Inferior parietal cortex (tissue), 1 donor: ENCODE results near the gene SPIRE2.
"Not testable (repeated sequence)": the region's sequence is repeated elsewhere in the genome, so short reads cannot be mapped to it uniquely, and the experiment has no call there.

ENCODE experiments used
- DNase-seq: peaks from one replicate; pipeline ENCODE4 v3.0.0-alpha.2; 2016; ENCODE audit errors: extremely low spot score

The SPIRE2 gene

DNA sequence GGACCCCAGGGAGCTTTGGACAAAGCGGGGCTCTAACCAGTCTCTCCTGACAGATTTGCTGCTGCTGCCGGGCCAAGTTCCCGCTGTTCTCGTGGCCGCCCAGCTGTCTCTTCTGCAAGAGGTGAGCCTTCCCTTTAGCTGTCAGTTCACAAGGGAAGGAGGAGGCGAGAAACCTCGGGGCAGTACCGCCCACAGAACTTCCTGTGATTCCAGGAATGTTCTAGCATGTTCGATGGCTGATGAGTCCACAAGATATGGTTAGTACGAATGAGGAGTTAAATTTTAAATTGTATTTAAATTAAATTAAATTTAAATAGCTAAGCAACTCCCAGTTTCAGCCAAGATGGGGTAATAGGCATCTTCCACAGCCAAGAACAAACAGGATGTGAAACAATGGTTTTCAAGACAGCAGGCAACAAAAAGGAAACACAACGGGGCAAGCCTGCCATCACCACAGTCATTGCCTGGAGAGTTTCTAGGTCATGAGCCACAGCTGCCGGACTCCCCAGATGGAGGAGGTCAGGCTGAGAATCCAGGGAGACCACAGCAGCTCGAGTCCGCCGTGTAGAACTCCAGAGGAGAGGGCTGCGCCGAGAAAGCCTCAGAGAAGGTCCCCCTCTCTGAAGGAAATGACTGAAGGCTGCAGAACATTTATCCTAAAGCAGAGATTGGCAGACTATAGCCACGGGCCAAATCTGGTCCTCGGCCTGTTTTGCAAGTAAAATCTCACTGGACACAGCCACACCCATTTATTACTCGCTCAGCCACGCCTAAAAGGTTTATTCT is 35.7 kb downstream of the SPIRE2 start:
- no peak for DNase-seq

DNA sequence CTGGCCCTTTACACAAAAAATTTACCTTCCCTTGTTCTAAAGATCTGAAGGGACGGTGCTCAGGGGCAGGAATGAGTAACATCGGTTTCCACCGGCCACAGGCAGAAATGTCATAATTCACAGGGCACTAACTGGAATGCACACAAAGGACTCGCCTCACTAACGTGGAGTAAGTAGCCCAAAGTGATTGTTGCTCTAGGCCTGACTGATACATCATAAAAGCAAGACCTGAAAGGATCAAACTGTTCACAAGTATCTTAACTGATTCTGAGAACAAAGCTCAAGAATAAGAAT is 36.2 kb downstream of the SPIRE2 start:
- DNase-seq: no peak

DNA sequence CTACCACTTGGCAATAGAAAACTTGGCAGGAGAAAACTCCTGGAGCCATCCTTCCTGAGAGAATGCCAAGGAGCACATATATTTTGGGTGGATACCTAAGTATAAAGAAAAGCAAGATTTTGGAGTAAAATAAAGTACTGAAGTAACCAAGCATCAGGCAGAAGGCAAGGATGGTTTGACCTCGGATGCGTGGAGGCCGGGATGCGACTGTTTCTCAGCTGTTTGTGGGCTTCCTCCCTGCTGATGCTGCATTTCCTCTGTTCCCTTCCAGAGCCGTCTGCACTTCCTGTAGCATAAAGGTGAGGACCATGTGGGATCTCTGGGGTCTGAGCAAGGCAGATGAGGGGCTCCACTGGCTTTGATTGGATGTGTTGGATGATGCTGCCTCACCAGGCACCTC is 39.6 kb downstream of the SPIRE2 start:
- no peak for DNase-seq

DNA sequence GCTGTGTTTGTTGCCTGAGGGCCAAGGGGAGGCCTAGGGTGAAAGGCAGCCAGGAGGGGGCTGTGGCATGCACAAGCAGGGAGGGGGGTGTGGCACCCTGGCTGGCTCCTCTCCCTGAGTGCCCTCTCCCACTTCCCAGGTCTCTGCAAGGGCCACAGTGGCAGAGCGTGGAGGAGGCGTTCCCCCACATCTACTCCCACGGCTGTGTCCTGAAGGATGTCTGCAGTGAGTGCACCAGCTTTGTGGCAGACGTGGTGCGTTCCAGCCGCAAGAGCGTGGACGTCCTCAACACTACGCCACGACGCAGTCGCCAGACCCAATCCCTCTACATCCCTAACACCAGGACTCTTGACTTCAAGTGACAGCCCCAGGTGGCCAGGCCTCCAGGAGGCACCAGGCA is 41.6 kb downstream of the SPIRE2 start:
- DNase-seq: no peak

DNA sequence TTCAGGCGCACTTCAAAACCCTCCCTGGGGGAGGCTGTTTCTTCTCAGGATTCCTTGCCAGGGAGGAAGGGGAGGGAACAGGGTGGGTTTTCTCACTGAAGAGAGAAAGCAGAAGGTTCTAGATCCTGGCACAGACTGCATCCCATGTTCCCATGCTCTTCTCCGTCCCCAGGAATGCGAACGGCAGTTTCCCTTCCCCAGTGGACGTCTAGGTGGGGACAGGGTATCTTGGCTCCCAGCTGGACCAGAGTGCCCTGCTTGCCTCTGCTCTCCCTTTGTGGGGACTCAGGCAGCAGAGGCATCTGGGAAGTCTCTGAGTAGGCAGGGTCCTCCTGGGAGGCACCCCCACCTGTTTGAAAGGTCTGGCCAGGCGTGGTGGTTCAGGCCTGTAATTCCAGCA is 42.2 kb downstream of the SPIRE2 start:
- no peak for DNase-seq

DNA sequence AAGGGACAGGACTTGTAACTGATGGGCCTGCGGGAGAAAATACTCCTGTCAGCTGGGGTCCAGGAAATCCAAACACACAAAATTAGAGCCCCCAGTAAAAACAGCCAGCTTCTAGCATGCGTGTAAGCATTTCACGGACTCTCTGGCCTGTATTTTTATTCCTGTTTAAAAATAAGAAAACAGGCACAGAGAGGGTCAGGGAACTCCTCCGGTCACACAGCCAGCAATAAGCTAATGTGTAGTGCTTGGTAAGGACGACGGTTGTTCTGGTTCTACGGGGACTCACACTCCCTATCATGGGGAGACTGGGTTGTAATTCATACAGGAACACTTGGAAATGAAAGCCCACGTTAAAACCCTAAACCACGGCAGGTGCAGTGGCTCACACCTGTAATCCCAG is 43.6 kb downstream of the SPIRE2 start:
- no peak for DNase-seq

DNA sequence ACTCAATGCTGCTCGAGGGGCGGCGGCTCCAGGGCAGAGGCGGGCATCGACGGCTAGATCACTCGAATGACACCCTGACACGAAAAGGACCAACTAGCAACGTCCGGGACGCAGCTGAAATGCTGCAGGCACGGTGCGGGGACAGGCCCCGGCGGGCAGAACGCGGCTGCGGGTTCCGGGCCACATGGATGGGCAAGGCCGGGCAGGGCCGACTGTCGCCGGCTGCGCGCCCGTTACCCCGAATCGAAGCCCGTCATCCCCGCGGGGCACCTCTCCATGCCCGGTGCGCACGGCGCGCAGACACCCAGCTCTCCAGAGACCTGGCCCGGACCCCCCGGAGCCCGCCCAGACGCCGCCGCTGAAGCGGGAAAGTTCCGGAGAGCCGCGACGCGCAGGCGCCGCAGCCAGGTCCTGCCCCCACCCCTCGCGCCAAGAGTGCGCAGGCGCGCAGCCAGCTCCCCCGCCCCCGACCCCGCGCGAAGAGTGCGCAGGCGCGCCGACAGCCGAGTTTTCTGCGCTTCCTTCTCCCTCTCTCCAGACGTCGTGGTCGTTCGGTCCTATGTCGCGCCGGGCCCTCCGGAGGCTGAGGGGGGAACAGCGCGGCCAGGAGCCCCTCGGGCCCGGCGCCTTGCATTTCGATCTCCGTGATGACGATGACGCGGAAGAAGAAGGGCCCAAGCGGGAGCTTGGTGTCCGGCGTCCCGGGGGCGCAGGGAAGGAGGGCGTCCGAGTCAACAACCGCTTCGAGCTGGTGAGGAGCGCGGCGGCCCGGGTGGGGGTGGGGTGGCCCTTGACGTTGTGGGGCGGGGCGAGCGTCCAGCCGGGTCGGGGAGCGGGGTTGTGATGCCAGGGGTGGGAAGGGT is 45.1 kb downstream of the SPIRE2 start, which contains the start of gene TCF25:
Gene TCF25, plus strand, starts transcription at position 484 of the 863 bp plus-strand sequence. Its CDS starts 76 bp downstream, at position 560.
- peak; percentile 66 for DNase-seq

DNA sequence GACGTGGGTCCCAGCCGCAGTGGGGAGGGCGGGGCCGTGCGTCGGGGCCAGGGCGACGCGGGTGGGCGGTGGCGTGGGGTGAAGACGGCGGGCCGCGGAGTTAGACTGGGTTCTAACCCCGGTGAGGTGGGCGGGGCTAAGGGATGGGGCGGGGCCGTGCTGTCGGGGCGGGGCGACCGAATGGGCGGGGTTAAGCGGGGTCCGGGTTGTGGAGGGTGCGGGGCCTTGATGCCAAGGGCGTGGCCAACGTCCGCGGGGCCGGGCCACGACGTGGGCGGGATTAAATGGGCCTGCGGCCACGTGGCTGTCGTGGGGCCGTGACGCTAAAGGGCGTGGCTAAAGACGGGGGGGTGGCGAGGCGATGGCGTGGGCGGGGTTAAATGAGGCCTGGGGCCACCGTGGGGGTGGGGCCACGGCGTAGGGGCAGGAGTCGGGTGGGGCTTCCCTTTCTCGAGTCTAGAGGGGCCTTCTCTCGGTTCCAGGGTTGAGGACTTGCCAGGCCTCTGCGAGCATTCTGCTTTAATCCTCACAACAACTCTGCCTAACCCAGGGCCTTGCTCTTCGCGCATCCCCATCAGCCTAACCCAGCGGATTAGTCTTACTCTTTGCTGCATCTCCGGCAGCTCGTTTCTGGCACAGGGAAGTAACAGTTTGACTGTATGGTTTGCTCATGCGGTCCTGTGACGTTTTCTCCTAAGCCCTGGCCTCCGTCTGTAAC is 45.9 kb downstream of the SPIRE2 start:
- DNase-seq: peak; percentile 89

DNA sequence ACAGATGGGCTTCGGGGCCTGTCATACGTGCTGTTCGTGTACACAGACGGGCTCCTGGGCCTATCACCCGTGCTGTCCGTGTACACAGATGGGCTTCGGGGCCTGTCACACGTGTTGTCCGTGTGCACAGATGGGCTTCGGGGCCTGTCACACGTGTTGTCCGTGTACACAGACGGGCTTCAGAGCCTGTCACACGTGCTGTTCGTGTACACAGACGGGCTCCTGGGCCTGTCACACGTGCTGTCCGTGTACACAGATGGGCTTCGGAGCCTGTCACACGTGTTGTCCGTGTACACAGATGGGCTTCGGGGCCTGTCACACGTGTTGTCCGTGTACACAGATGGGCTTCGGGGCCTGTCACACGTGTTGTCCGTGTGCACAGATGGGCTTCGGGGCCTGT is 50.8 kb downstream of the SPIRE2 start:
- DNase-seq: not testable (repeated sequence)

DNA sequence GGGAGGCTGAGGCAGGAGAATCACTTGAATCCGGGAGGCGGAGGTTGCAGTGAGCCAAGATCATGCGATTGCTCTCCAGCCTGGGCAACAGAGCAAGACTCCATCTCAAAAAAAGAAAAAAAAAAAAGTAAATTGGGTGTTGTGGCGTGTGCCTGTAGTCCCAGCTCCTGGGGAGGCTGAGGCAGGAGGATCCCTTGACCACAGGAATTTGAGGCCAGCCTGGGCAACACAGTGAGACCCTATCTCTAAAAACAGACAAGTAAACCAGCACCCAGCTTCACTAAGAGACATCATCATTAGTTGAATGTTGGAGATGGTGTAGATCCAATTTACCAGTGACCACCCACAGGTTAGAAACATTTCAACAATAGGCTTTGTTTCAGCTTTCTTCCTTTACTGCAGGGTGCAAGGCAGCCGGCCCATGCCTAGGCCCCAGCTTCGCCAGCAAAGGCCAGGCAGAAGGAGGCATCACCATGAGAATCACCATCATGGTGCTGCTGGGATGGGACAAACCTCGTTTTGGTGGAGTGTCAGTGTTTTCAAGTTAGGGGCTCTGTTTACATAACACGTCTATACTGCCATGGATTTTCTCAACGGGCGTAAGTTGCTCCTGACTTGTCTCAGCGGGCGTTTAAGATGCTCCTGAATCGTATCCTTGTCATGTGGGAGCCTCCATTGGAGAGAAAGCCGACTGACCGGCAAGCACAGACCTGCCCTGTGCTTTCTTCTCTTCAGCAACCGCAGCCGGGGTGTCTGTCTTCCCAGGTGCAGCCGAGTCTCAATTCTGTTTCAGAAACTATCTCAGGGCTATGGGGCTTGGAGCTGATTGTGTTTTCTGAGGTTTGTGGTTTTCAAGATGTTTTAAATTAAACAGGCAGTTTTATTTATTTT is 52.4 kb downstream of the SPIRE2 start:
- DNase-seq: no peak

DNA sequence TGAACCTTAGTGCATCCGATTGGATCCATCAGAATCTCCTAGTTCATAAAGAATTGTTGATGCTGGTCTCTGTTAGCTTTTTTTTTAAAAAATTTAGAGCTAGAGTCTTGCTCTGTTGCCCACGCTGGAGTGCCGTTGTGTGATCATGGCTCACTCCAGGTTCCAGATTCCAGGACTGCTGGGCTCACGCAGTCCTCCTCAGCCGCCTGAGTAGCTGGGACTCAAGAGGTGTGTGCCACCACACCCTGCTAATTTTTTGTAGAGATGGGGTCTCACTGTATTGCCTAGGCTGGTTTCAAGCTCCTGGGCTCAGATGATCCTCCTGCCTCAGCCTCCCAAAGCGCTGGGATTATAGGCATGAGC is 53.1 kb downstream of the SPIRE2 start:
- no peak for DNase-seq

DNA sequence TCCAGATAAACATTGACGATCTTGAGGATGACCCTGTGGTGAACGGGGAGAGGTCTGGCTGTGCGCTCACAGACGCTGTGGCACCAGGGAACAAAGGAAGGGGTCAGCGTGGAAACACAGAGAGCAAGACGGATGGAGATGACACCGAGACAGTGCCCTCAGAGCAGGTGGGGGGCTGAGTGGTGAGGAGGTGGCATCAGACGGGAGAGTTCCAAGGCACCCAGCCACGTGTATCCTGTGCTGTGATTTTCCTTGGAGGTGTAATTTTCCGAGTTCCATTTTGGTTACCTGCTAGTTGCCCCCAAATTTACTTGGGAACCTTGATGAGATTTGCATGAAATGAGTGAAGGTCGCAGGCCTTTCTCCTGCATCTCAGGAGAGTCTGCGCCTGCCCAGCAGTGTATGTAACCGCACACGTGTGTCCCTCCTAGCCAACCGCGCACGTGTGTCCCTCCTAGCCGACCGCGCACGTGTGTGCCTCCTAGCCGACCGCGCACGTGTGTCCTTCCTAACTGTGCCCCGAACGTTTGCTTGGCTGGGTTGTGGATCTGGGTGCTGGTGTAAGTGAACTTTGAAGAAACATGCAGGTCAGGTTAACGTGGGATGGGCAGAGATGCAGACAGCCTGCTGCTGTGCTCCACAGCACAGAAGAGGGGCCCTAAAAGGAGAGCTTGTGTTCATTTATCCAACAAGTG is 55.2 kb downstream of the SPIRE2 start:
- no peak for DNase-seq

DNA sequence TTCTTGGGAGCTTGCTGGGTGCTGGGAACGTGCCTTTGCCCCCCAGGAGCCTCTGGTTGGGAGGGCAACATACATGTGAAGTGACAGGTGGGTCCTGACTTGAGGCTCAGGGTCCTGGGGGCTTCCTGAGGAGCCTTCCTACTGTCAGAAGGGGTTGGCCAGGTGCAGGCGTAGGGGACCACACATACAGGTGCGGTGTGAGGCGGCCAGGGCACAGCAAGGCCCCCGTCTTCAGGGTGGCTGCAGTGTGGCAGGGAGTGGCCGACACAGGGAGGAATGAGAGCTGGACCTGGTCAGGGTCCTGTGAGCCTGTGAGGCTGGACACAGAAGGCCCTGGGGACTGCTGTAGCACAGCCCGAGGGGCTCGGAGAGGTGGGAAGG is 55.8 kb downstream of the SPIRE2 start:
- DNase-seq: no peak

DNA sequence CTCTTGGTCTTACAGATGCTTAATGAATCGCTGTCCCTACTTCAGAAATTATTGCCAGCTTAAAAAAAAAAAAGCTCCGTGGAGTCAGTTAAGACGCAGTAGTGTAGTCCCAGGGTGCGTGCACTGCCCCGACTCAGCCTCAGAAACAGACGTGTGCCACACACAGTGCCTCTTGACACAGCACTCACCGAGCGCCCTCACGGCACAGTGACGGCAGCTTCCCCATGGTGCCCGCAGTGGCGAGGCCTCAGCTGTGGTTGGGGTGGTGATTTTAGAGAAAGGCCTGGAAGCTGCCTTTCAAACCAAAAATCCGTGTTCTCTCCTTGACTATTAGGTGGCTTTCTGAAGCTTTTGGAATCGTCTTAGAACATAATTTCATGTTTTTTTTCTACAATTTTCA is 59.0 kb downstream of the SPIRE2 start:
- DNase-seq: no peak

DNA sequence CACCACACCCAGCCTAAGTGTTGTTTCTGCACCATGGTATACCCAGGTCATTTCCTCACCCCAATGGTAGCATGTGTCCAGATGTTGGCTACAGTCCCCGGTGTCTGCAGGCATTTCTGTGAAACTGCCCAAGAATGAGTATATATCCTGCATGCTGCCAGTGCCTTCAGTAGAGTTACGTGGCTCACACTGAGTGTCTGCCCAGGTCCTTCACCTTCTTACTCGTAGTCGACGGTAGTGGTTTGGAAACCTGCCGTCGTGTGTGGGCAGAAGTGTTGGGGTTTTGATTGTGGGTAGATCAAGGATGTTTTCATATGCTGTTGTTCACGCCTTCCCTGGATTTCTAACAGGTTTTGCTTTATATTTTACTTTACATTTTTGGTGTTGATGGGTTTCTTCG is 61.9 kb downstream of the SPIRE2 start:
- no peak for DNase-seq

DNA sequence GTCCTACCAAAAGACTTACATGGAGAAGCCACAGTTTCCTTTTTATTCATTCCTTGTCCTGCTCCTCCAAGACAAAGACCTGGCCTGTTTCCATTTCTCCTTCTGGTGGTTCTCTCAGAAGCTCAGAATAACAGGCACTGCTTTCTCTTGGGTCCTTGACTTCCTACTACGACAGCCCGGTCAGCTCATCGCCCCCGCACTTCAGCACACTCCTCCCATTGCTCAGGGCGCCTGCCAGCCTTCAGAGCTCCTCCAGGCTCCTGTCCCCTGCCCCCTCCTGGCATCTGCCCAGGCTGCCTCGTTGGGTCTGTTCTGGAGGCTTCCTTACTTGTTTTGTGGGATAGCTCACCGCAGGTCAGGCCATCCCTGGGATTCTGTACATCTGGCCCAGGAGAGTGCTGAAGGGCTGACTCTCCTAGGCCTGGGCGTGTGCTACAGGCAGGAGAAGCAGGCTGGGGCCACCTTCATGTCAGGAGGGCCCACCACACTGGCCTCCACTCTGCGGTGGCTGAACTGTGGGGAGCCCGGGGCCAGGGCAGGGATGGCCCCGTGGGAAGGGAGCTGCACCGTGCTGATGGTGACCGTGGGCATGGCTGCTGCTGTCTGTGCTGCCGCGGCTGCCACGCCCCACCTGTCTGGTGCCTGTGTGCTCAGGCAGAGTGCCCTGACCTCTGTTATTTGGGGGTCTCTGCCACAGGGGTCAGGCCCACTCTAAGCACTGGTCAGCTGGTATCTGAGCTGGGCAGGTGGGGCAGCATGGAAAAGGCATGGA is 62.8 kb downstream of the SPIRE2 start:
- DNase-seq: no peak

DNA sequence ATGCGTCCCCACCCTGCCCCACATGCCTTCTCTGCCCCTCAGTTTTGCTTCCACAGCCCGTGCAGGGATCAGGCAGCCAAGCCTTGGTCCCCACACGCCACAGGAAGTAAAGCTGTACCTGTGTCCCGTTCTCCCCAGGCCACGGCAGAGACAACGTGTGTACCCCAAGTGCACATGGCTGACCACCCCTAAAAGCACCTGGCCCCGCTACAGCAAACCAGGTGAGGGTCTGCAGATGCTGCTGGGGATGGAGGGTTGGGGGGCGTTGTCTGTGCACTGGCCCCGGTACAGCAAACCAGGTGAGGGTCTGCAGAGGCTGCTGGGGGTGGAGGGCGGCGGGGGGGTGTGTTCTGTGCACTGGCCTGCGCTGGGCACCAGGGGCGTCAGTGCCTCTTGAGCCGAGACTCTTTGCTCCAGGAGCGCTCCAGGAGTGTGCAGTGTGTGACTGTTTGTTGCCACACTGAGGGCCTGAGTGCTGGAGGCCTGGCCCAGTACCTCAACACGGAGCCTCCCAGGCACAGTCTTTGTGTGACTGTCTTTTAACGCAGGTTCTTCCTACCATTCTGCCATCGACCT is 63.9 kb downstream of the SPIRE2 start:
- DNase-seq: no peak

DNA sequence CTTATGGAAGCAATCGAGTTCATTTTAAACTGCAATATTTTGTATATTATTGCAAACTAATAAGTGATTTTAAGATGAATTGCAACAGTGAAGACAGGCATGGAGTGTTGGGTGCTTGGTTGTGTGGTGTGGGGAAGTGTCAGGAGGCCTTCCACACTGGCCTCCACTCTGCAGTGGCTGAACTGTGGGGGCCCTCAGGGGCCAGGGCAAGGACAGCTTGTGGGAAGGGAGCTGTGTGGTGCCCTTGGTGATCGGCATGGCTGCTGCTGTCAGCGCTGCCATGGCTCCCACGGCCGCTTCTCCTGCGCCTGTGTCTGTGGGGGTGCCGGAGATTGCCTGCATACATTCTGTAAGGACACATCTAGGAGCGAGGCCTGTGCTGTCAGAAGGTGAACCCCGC is 64.4 kb downstream of the SPIRE2 start:
- DNase-seq: no peak

DNA sequence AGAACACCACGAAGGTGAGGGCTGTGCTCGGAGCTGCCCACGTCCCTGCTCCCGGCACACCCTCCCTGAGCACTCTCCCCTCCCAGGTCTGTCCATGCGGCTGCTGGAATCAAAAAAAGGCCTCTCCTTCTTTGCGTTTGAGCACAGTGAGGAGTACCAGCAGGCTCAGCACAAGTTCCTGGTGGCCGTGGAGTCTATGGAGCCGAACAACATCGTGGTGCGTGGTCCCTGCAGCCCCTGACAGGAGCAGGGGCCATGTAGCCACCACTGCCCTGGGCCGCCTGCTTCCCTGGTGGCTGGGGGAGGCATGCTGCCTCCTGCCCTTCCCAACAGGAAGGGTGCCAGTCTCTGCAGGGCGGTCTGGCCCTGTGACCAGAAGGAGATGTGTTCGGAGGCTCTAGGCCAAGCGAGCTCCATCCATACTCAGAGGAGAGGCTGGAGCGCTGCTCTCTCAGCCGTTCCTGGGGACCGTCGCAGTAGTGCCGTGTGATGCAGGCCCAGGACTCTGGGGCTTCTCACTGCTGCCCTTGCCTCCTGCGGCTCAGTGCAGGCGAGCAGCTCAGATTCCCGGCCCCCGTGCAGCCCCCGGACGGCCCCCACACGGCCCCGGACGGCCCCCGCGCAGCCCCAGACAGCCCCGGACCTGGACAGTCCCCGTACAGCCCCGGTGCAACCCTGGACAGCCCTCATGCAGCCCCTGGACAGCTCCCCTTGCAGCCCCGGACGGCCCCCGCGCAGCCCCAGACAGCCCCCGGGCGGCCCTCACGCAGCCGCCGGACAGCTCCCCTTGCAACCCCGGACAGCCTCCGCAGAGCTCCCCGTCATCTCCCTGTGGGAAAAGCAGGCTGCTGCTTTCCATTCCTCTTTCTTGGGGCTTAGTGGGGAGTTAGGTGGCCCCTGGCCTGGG is 65.6 kb downstream of the SPIRE2 start:
- DNase-seq: no peak
